ENCODE measurements around the gene SHOX.
"Not testable (repeated sequence)": the region's sequence is repeated elsewhere in the genome, so short reads cannot be mapped to it uniquely, and the experiment has no call there.

Gene SHOX

DNA sequence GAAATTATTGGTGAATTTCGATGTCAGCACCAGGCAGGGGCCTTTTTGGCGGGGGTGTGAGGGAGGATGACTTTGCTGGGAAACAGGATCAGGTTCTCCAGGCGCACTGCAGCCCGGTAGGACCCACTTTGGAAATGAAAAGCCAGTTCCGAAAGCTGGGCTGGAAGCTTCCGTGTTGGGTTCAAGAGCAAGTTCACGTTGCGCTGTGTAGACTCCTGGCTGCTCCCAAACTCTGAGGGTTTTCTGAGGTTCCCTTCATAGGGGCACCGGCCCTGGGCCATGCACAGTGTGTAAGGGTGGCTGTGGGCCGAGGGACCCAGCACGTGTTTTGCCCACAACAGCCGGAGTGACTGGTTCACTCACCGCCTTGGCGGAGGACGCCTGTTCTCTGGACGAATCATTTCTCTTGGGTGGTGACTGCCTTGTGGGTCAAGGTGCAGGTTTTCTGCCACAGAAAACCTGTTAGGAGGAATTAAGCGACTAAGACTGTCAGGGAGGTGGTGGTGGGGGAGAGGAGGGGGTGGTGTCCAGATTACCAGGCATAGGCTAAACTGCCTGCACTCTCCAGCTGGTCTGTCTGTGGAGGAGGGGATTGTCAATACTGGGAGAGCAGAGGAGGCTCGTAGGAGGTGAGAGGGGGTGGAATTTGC is 8.0 kb downstream of the SHOX start:
- no peak for DNase-seq

DNA sequence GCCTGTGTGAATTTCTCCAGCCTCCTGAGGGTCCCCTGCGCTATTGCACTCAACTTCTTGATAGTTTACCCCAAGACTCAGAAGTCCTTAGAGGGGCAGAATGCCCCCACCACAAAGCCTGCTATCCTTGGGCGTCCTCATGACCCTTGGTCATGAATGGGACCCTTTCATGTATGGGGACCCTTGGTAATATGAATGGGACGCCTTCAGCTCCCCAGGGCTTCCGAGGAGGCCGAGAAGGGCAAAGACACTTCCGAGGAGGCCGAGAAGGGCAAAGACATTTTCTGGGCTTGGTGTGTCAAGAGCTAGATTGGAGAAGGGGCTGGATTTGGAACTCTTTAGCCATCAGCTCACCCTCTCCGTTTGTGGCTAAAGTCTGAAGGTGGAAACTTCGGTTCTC is 8.6 kb downstream of the SHOX start:
- no peak for DNase-seq

DNA sequence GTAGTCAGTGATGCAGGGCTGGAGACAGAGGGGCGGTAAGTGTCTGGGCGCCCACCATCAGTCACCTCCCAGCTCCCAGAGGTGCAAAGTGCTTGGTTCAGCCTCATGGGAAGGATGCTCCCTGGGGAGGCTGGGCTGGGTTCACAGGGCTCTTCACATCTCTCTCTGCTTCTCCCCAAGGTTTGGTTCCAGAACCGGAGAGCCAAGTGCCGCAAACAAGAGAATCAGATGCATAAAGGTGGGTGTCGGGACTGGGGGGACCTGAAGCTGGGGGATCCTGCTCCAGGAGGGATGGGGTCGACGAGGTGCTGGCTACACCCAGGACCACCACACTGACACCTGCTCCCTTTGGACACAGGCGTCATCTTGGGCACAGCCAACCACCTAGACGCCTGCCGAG is 10.1 kb downstream of the SHOX start:
- DNase-seq = no peak

DNA sequence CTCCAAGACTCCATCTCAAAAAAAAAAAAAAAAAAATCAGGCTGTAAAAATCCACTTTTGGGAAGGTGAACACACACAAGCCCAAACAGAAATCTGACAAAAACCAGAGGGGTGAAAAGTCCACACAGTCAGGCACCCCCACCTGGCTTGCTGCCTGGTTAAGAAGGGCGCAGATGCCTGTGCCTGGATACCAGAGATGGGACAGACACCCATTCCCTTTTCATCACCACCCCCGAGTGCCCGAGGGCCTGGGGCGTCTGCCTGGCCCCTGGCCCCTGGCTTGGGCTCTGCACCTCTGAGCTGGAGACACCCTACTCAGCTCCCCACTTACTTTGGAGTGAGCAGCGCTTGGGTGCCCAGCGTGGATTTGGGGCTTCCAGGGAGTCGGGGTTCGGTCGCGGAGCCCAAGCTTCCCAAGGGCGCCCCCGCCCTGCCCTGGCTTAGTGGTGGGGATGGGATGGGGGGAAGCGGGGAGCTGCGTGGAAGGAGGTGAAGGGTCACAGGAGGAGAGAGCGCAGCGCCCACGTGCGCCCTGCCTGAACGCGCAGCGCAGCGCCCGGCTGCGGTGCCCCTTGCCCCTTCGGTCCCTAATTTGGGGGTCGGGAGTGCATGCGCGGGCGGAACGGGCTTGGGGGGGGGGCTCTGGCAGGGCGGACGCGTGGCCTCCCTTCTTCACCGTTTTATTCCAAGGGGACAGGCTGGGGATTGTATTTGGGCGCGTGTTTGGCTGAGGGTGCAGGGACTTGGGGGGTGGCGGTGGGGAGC is 11.3 kb downstream of the SHOX start:
- DNase-seq = no peak

DNA sequence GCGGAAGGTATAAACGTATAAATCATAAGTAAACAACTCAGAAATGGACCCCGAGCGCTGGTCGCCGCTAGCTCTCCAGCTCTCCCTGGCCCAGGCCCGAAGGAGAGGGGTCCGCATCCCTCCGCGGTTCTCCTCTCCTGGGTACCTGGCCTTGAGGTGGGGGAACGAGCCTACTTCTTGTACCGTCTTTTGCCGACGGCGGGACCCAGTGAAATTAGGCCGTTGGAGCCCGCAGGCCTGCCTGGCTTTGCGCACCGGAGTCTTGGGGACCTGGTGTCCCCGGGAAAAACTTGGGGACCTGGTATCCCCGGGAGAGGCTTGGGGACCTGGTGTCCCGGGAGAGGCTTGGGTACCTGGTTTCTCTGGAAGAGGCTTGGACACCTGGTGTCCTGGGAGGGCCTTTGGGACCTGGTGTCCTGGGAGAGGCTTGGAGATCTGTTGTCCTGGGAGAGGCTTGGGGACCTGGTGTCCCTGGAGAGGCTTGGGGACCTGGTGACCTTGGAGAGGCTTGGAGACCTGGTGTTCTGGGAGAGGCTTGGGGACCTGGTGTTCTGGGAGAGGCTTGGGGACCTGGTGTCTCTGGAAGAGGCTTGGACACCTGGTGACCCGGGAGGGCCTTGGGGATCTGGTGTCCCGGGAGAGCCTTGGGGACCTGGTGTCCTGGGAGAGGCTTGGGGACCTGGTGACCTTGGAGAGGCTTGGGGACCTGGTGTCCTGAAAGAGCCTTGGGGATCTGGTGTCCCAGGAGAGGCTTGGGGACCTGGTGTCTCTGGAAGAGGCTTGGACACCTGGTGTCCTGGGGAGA is 12.0 kb downstream of the SHOX start:
- DNase-seq = no peak

DNA sequence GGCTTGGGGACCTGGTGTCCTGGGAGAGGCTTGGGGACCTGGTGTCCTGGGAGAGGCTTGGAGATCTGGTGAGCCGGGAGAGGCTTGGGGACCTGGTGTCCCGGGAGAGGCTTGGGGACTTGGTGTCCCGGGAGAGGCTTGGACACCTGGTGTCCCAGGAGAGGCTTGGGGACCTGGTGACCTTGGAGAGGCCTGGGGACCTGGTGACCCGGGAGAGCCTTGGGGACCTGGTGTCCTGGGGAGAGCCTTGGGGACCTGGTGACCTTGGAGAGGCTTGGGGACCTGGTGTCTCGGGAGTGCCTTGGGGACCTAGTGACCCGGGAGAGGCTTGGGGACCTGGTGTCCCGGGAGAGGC is 12.6 kb downstream of the SHOX start:
- no peak for DNase-seq

DNA sequence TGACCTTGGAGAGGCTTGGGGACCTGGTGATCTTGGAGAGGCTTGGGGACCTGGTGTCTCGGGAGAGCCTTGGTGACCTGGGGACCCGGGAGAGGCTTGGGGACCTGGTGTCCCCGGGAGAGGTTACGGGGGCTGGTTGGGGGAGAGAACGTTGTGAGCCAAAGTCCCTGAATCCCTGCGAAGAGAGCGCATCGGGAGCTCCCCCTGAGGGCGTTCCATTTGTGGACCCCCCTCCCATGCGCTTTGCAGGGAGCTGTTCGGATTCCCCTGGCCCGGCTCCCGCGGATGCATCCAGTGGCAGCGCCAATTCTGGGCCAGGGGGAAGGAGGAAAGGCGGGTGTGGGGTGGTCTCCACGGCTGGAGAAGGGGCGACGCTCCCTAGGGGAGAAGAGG is 13.3 kb downstream of the SHOX start:
- no peak for DNase-seq

DNA sequence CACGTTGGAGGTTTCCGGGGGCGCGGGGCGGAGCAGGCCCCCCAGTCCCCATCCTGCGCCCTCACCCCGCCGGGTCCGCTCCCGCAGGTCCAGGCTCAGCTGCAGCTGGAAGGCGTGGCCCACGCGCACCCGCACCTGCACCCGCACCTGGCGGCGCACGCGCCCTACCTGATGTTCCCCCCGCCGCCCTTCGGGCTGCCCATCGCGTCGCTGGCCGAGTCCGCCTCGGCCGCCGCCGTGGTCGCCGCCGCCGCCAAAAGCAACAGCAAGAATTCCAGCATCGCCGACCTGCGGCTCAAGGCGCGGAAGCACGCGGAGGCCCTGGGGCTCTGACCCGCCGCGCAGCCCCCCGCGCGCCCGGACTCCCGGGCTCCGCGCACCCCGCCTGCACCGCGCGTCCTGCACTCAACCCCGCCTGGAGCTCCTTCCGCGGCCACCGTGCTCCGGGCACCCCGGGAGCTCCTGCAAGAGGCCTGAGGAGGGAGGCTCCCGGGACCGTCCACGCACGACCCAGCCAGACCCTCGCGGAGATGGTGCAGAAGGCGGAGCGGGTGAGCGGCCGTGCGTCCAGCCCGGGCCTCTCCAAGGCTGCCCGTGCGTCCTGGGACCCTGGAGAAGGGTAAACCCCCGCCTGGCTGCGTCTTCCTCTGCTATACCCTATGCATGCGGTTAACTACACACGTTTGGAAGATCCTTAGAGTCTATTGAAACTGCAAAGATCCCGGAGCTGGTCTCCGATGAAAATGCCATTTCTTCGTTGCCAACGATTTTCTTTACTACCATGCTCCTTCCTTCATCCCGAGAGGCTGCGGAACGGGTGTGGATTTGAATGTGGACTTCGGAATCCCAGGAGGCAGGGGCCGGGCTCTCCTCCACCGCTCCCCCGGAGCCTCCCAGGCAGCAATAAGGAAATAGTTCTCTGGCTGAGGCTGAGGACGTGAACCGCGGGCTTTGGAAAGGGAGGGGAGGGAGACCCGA is 14.0 kb downstream of the SHOX start:
- no peak for DNase-seq

DNA sequence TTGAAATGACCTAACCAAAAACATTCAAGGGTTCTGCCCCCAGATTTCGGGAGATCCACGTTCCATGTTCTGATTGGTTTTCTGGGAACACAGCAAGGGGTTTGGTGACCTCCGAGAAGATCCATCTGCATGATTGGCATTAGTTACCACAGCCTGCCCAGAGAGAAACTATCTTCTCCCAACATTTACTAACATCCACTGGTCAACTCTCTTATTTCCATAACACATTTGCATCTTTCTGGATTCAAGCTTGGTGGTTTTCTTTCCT is 15.6 kb downstream of the SHOX start:
- no peak for DNase-seq

DNA sequence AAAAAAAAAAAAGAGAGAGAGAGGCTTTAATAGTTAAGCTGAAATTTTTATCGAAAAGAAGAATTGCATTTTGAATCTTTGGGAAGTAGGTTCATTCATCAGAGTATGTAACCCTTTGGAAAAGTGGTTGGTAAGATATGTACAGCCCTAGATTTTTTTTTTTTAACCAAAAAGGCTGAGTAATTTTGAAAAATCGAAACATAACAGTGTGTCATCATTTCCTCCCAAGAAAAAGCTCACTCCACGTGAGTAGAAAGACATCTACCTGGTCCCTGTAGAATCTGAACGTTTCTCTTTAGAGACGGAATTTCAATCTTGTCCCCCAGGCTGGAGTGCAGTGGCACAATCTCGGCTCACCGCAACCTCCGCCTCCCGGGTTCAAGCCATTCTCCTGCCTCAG is 16.2 kb downstream of the SHOX start:
- no peak for DNase-seq

DNA sequence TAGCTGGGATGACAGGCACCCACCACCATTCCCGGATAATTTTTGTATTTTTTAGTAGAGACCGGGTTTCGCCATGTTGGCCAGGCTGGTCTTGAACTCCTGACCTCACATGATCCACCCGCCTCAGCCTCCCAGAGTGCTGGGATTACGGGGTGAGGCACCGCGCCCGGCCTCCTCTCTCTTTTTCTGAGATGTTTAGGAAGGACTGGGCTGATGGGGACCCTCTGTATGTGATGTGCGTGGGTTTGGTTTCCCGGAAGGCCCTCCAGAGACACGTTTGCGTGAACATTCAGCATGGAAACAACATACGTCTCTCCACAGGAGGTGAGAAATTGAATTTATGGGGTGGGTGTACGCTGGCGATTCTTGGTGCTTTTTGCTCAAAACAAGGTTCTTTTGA is 18.6 kb downstream of the SHOX start:
- DNase-seq = no peak

DNA sequence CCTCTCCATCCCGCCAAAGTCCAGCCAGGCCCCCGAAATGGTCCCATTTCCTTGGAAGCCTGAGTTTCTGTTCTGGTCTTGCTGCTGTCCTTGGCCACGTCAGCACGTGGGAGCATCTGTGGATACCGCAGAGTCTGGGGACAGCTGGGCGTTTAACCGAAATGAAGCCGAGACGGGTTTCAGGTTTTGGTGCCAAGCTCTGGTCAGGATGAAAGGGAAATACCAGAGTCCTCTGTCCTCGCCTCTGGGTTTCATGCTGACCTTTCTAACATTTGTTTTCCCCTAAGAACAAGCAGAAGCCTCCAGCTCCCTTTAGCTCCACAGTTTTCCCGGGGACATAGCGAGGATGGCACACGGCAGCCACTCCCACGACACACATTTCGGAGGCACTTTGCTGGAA is 19.7 kb downstream of the SHOX start:
- no peak for DNase-seq

DNA sequence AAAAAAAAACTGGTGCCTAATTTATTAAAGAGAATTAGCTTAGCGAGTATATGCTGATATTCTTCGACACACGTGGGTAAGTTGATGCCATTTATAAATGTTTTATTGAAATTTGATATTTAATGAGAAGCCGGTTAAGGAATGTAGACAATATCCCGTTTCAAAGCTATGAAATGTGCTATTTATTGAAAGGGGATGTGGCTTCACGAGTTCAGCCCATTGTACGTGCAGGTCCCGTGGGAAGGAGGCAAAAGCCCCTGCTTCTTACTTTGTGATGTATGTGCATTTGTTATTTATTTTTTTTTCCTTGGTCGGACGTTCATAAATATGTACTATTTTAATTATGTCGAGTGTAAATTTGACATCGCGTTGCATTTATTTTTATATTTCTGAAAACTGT is 20.2 kb downstream of the SHOX start:
- DNase-seq = no peak

DNA sequence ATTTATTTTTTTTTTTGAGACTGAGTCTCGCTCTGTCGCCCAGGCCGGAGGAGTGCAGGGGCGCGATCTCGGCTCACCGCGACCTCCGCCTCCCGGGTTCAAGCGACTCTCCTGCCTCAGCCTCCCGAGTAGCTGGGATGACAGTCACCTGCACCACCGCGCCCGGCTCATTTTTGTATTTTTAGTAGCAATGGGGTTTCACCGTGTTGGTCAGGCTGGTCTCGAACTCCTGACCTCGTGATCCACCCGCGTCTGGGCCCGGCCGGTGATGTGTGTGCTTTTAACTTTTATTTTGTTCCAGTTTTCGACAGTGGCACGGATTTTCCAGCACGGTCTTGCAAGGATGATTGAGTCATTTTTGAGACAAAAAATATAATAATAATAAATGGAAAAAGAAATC is 21.3 kb downstream of the SHOX start:
- not testable (repeated sequence) for DNase-seq

DNA sequence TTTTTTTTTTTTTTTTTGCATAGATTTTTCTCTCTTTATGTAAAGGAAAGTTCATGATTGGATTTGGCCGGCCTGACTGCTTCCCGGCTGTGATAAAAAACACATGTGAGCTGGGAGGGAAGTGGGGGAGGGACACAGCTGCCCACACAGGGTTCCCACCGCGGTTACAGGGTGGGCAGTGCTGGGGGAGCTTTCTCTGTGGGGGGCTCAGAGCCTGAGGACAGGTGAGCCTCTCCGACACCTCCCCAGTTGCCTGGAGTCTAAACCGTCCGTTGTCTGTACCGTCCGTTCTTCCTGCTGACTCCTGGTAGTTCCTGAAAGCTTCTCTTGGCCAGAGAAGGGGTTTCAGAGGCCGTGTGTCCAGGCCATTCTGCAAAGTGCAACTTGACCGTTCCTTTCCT is 21.8 kb downstream of the SHOX start:
- DNase-seq = no peak

DNA sequence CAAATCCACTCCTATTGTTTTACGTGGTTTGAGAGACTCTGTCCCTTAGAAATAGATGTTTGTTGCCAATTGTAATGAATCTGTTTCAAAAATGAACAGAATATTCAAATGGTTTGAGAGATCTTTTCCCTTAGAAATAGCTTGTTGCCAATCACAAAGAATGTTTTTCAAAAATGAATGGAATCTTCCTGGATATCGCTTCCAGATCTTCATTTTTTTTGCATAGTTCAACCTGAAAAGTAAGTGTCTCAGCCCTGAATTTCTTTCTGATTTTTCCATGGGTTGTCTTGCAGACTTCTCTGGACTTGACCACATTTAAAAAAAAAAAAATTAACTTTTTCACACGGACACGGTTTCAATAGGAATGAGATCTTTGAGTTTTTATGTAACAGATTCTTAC is 22.7 kb downstream of the SHOX start:
- no peak for DNase-seq

DNA sequence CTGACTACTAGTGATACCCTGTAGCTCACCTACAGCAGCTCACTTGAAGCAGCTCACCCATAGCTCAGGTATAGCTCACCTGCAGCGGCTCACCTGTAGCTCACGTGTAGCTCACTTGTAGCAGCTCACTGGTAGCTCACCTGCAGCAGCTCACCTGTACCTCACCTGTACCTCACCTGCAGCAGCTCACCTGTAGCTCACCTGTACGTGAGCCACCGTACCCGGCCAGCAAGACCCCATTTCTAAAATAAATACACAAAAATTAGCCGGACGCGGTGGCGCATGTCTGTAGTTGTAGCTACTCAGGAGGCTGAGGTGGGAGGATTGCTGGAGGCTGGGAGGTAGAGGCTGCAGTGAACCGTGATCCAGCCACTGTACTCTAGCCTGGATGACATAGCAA is 30.6 kb downstream of the SHOX start:
- DNase-seq = no peak

DNA sequence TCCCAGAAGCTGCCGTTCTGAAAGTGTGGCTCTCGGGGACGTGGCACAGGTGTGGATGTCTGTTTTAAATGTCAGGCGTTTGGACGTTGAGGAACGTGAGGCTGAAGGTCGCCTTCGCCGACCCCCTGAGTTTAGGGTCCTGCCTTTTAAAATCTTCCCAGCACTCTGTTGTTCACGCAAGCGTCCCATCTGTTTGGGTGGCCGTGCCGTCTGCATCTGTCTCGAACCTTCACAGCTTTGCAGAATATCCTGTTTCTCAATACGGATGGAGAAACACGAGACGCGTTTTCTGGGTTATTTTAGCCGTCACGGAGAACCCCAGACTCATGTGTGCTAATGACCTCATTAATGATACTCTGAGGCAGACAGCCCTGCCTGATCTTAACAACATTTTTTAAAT is 31.5 kb downstream of the SHOX start:
- DNase-seq = no peak

DNA sequence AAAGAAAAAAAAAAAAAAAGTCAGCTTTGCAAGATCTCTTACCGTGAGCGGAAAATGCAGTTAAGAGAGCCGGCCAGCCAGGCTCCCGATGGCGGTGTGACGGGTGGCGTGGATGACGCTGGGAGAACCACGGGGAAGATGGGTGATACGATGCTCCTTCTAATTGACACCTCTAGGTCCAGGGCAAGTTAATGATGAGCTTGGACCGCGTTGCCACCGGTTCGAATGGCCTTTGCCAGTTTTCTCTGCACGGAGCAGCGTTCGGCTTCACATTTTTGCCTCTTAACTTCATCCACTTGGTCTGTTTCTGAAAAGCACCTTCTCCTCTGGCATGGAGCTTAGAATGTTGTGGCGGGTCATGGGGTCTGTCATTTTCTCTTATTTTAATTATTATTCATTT is 33.2 kb downstream of the SHOX start:
- no peak for DNase-seq

DNA sequence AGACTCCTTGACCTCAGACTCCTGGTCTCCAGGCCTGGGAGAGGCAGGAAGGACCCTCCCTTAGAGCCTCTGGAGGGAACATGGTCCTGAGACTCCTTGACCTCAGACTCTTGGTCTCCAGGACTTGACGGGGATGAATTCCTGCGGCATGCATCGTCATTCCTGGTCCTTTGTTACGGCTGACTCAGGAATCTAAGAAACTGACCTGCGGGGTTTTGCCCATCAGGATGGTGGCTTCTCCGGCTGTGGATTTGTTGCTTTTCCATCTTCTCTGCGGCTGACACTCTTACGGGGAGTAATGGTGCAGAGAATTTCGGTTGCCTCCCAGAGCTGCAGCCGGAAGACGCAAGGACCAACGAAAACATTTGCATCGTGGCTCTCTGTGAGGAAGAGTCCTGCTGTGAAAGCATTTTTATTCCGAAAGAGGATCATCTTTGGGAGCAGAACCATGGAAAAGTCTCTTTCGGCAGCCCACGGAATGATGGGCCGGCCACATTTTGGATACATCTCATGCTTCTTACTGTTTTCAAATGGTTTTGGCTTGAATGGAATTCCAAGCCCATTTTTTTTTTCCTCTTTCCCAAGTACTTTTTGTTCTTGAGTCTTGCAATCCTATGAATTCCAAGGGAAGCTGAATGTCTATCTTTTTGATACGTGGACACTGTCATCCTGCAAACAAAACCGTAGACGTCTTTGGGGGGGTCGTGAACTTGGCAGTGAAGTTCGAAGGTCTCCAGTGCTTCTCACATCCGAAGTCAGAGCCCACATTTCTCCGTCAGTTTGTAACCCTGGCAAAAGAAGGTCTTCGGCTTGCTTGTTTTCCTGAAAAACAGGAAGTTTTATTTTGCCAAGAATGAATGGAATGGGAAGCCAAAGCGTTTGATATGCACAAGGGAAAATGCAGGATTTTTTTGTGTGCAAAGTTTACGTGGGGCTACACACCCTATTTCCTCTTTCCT is 36.5 kb downstream of the SHOX start:
- DNase-seq = no peak

DNA sequence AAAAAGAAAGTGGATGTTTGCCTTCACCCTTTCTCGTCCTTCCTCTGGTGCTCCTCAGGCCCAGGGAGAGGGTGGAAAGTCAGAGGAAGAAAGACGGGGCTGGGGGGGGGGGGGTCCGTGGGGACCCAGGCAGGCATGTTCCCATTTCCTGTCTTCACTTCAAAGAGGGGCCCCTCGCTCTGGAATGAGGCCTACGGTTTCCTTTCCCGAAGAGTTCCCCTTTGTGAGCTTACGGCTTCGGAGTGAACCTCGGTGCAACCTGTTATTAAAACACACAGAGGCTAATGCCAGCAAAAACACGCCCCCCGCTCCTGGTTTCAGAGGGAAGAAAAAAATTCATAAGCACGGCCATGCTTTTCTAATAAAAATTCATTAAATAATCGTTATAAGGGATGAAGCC is 40.1 kb downstream of the SHOX start:
- no peak for DNase-seq

DNA sequence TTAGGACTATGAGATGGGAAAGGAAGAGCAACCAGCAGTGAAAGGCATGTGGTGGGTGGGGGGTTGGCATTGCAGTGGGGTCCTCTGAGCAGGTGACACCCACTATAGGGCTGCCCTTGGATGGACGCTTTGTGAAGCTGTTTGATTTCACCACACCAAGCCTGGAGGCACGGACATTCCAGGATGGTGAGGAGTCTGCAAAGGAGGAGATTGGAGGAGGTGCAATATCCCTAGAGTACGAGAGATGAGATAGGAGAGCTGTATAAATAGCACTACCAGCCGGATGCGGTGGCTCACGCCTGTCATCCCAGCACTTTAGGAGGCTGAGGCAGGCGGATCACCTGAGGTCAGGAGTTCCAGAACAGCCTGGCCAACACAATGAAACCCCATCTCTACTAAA is 42.3 kb downstream of the SHOX start:
- no peak for DNase-seq
